ENCODE results near the gene TSEN15. TPM values are rescaled to one million over a fixed set of nuclear protein-coding genes. Genes with fewer than 3 reads are reported as not detected.
"Not testable (repeated sequence)": the region's sequence is repeated elsewhere in the genome, so short reads cannot be mapped to it uniquely, and the experiment has no call there.

The TSEN15 gene
- total and polyA plus RNA-seq, 5 experiments from 2014 or later: 46.1 to 63.8 (median 48.7) TPM

DNA sequence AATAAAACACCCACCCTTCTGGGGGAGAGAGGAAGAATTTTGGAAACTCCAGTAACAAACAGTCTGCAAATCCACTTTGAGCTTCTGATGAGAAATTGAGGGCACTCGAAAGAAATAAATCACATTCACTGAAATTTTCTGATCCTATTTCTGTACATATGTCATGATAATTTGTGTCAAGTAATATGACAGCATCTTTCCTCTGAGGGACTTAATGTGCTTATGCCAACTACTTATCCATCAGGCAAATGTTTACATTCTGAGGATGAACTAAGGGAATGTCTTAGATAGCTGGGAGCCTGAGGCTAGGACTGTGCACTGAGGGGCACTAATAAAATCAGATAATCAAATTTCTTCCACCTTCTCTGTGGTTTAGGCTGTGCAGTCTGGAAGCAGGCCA is 44.5 kb downstream of the TSEN15 start:
- H3K9me3 Mint-ChIP-seq: peaks cover 0 to 2% (median 0%) of the 10 kb centered on the region in 9 donors
- no peaks in the 10 kb centered on the region for H3K4me1 Mint-ChIP-seq
- DNase-seq (no peak), ATAC-seq (no peak)
- H3K27me3 Mint-ChIP-seq: no peaks in the 10 kb centered on the region
- POLR2A ChIA-PET: no interaction called here
- no peak overlapping the region for H3K4me3 Mint-ChIP-seq
- peaks cover 15 to 37% (median 17%) of the 10 kb centered on the region in 3 donors for H3K36me3 Mint-ChIP-seq
- no peak overlapping the region for H3K27ac Mint-ChIP-seq

DNA sequence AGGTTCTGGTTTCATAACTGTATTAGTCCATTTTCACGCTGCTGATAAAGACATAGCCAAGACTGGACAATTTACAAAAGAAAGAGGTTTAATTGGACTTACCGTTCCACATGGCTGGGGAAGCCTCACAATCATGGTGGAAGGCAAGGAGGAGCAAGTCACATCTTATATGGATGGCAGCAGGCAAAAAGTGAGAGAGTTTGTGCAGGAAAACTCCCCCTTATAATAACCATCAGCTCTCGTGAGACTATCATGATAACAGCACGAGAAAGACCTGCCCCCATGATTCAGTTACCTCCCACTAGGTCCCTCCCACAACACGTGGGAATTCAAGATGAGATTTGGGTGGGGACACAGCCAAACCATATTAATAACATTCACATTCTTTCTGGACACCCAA is 45.0 kb downstream of the TSEN15 start:
- H3K4me3 Mint-ChIP-seq, H3K27me3 Mint-ChIP-seq, ATAC-seq, H3K4me1 Mint-ChIP-seq, POLR2A ChIA-PET, DNase-seq, H3K27ac Mint-ChIP-seq, H3K9me3 Mint-ChIP-seq: not testable (repeated sequence)
- peaks cover 15 to 37% (median 17%) of the 10 kb centered on the region in 3 donors for H3K36me3 Mint-ChIP-seq

DNA sequence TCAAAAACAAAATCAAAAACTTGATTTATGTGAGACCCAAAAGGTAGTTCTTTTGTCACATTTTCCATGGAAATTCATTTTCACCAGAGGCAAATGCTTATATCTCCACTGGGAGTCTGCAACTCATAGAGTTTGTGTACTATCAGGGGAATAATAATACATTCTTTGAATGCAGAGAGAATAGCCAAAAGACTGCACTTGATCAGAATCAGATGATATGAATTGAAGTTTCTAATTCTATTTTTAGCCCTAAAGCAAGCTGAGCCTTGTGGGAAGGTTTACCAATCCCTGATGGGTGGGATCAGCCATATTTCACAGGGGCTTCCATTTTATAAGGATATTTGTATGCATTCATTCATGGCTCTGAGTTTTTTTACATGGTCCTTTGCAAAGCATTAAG is 49.6 kb downstream of the TSEN15 start:
- no peak for DNase-seq
- Mint-ChIP-seq H3K27me3 (no peaks in the 10 kb centered on the region), H3K27ac (no peak overlapping the region), H3K36me3 (peaks cover 23 to 53% (median 40%) of the 10 kb centered on the region in 3 donors), H3K4me1 (no peaks in the 10 kb centered on the region), H3K9me3 (peaks cover 10 to 32% (median 24%) of the 10 kb centered on the region in 9 donors), H3K4me3 (no peak overlapping the region)
- no peak for ATAC-seq
- POLR2A ChIA-PET: no interaction called here

DNA sequence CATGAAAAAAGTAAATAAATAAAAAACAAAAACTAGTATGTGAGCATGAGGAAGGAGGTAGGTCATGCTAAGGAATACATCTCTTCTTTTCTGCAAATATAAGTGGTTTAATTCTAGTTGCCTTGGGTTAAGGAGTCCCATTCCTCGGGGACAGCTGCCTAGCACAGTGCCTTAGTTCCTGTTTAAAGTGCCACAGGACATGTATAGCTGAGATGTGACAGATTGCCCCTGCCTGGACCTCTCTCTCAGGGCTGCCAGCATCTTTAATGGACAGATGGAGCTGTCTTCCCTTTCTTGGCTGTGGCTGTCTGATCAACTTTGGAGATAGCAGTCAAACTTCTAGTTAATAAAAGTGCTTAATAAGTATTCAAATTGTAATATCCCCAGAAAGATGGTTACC is 50.0 kb downstream of the TSEN15 start:
- Mint-ChIP-seq H3K27me3 (no peaks in the 10 kb centered on the region), H3K36me3 (peaks cover 25 to 53% (median 40%) of the 10 kb centered on the region in 3 donors), H3K9me3 (peaks cover 14 to 36% (median 27%) of the 10 kb centered on the region in 9 donors), H3K27ac (peak overlapping the region in 1 of 10 donors; percentile 2), H3K4me3 (no peak overlapping the region), H3K4me1 (no peaks in the 10 kb centered on the region)
- DNase-seq (no peak), ATAC-seq (no peak)
- POLR2A ChIA-PET: no interaction called here

DNA sequence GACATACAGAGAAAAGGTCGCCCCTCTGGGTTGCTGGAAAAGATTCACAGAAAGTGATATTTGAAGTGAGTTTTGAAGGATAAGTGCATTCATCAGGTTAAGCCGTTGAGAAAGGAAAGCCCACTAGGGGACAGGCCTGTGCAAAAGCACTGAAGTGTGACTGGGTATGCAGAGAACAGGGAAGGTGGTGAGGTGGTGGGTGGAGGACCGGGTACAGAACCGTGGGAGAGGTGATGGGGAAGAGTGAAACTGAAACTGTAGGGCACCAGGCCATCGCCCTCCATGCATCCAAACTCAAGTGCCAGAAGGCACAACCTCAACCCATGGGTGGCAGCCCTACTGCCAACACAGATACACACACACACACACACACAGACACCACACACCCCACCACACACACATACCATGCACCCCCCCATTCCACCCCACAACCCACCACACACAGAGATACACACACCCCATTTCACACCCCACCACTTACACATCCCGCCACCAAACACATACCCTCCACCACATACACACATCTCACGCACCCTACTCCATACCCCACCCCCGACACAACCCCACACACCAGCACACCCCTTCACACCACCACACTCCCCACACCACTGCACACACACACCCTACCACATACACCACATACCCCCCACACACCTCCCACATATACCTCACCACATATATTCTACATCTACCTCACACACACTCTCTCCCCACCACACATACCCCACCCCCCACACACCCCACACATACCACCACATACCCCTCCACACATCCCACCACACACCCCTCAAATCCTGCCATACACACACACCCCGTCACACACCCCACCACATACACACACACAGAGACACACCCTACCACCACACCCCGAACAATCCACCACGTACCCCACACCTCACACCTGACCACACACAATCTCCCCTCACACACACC is 59.0 kb downstream of the TSEN15 start:
- Mint-ChIP-seq H3K36me3 (peaks cover 12 to 24% (median 14%) of the 10 kb centered on the region in 3 donors), H3K27me3 (no peaks in the 10 kb centered on the region), H3K27ac (peak overlapping the region in 2 of 10 donors; percentile 62 to 64), H3K4me3 (no peak overlapping the region), H3K9me3 (peaks cover 10 to 23% (median 17%) of the 10 kb centered on the region in 9 donors), H3K4me1 (peaks cover 3 to 7% (median 5%) of the 10 kb centered on the region in 4 donors)
- ATAC-seq (no peak), DNase-seq (no peak)
- POLR2A ChIA-PET: no interaction called here

DNA sequence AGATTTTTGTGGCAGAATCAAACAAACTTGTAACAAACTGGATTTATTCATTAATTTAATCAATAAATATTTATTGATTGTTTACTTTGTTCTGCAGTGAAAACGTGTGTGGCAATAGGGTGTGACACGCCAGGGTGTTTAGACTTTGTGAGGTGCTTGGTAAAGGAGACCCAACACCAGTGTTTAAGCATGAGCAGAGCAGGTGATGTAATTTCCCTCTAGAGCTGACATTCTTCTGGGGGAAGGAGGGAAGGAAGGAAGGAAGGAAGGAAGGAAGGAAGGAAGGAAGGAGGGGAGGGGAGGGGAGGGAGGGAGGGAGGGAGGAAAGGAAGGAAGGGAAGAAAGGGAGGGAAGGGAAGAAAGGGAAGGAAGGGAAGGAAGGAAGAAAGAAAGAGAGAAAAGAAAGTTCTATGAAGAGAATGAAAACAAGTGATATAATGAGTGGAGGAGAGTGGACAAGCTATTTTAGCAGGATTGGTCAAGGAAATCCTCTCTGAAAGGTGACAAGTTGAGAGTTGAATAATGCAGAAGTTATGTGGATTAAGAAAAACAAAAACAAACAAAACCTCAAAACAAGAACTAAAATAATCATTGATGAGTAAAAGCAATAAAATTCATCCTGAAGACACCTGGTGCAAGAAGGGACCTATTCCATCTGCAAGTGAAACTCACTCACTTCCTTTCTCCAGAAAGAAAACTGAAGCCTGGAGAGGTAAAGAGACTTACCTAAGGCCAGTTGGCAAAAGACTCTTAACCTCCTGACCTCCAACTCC is 60.8 kb downstream of the TSEN15 start:
- Mint-ChIP-seq H3K4me1 (peaks cover 3 to 7% (median 5%) of the 10 kb centered on the region in 4 donors), H3K4me3 (no peak overlapping the region), H3K27ac (no peak overlapping the region), H3K36me3 (peaks cover 0 to 6% (median 0%) of the 10 kb centered on the region in 3 donors), H3K27me3 (no peaks in the 10 kb centered on the region), H3K9me3 (peaks cover 0 to 9% (median 2%) of the 10 kb centered on the region in 9 donors)
- ATAC-seq (no peak), DNase-seq (no peak)
- POLR2A ChIA-PET: no interaction called here

DNA sequence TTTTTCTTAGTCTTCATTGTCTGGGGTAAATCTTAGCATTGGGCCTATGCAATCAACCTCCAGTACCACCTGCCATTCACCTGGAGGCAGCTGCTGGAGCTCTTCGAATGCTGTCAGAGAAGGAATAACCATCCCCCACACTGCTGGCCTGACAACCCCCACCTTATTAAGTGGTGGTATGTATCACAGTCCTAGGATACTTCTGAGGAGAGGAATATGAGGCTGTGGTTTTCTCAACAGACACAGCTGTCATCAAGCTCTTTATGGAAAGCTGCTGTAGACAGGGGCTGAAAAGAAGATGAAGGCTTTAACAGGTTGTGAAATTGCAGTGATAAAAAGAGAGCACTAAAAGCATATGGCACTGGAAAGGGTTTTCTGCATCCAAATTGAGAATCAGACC is 61.7 kb downstream of the TSEN15 start:
- ATAC-seq (no peak), DNase-seq (no peak)
- no peaks in the 10 kb centered on the region for H3K27me3 Mint-ChIP-seq
- H3K27ac Mint-ChIP-seq: no peak overlapping the region
- H3K4me3 Mint-ChIP-seq: no peak overlapping the region
- H3K36me3 Mint-ChIP-seq: peaks cover 0 to 6% (median 0%) of the 10 kb centered on the region in 3 donors
- peaks cover 0 to 5% (median 0%) of the 10 kb centered on the region in 9 donors for H3K9me3 Mint-ChIP-seq
- POLR2A ChIA-PET: no interaction called here
- peaks cover 3 to 7% (median 5%) of the 10 kb centered on the region in 4 donors for H3K4me1 Mint-ChIP-seq

DNA sequence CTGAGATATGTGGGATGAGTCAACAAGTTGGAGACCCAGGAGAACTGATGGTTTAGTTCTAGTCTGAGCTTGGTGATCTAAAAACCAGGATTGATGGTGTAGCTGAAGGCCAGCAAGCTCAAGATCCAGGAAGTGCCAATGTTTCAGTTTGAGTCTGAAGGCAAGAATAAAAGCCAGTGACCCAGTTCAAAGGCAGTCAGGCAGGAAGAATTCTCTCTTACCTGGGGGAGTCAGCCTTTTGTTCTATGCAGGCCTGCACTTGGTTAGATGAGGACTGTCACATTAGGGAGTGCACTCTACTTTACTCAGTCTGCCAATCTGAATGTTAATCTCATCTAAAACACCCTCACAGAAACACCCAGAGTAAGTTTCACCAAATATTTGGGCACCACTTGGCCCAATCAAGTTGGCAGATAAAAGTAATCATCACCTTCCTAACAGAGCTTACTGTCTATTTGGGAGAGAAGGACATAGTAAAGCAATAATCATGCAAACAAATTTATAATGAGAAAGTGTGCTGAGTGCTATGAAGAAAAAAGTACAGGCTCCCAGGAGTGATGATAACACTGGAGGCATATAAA is 63.4 kb downstream of the TSEN15 start:
- peaks cover 3 to 6% (median 4%) of the 10 kb centered on the region in 4 donors for H3K4me1 Mint-ChIP-seq
- POLR2A ChIA-PET: no interaction called here
- H3K27me3 Mint-ChIP-seq: no peaks in the 10 kb centered on the region
- H3K36me3 Mint-ChIP-seq: peaks cover 0 to 5% (median 0%) of the 10 kb centered on the region in 3 donors
- H3K27ac Mint-ChIP-seq: no peak overlapping the region
- H3K9me3 Mint-ChIP-seq: peaks cover 0 to 5% (median 0%) of the 10 kb centered on the region in 9 donors
- no peak for ATAC-seq
- no peak overlapping the region for H3K4me3 Mint-ChIP-seq
- no peak for DNase-seq

DNA sequence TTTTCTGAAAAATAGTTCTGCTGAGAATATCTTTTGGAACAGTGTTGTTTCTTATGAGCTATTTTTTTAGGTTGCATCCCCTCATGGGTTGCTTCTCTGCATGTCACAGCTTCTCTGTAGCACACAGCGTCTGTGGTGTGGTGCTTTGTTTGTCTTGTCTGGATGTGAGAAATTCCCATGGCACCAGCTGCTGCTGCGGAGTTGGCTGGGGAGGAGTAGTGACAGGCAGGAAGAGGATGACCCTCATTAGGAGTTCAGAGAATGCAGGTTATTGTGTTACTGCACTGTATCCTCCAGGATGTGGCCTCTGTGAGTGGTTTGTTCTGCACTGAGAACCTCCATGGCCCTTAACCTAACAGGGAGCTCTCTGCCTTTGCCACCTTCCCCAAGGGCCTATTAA is 64.8 kb downstream of the TSEN15 start:
- no peak overlapping the region for H3K4me3 Mint-ChIP-seq
- ATAC-seq (no peak), DNase-seq (no peak)
- POLR2A ChIA-PET: no interaction called here
- no peaks in the 10 kb centered on the region for H3K27me3 Mint-ChIP-seq
- H3K27ac Mint-ChIP-seq: no peak overlapping the region
- no peaks in the 10 kb centered on the region for H3K4me1 Mint-ChIP-seq
- peaks cover 0 to 5% (median 0%) of the 10 kb centered on the region in 9 donors for H3K9me3 Mint-ChIP-seq
- peaks cover 5 to 9% (median 5%) of the 10 kb centered on the region in 3 donors for H3K36me3 Mint-ChIP-seq

DNA sequence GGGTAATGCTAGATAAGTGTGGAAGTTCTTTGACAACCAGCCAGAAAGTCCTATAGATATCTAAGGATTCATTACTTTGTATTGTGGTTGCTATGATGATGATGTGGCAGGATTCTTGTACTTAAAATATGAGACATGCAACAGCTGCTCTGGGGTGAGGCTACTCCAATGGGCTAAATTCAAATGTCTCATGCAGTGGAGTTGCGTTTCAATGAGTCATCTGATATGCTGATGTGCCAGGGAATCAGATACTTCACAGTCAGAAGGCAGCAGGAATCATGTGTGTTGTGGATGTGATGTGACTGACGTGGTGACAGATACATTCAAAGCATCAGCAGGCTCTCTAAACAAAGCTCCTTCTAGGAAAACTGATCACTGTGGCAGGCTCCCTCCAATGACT is 66.5 kb downstream of the TSEN15 start:
- POLR2A ChIA-PET: no interaction called here
- no peak overlapping the region for H3K27ac Mint-ChIP-seq
- peaks cover 0 to 5% (median 0%) of the 10 kb centered on the region in 9 donors for H3K9me3 Mint-ChIP-seq
- no peaks in the 10 kb centered on the region for H3K4me1 Mint-ChIP-seq
- ATAC-seq (no peak), DNase-seq (no peak)
- H3K27me3 Mint-ChIP-seq: no peaks in the 10 kb centered on the region
- no peak overlapping the region for H3K4me3 Mint-ChIP-seq
- H3K36me3 Mint-ChIP-seq: peaks cover 11 to 15% (median 13%) of the 10 kb centered on the region in 3 donors

Data from naive thymus-derived CD8-positive, alpha-beta T cell (primary cell).